ENCODE data around the gene TMED4.

The TMED4 gene

DNA sequence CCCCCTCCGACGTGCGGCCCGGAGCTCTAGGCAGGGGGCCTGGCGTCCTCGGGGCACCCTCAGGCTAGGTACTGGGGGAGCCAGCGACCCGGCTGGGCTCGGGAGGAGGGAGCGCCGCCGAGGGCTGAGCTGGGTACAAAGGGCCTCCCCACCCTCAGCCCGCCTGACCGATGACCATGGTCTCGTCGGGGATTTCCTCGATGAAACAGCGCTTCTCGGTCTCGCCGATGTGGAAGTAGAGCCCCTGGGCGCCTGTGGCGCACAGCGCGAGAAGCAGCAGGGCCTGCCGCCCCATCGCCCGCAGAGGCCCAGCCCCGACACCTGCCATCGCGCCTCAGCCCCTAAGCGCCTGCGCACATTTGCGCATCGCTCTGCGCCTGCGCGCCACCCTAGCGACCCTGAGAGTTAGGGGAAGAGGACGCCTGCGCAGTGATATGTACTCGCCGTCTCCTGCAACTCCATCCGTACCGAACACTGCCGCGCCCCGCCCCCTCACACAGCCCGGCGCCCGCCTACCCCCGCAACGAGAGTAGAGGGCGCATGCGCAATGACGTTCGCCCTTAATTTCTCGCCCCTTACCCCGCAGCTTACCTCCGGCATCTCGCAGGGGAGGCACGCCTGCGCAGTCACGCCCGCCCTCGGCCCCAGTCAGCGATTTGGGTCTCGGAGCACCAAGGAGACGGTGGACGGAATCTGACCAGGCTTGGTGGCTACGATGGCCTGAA lies at the start of gene TMED4:
TSS of gene TMED4 (minus strand) at position 353 of the 725 bp plus-strand sequence. CDS start at position 328, 25 bp downstream.
- H3K4me3 ChIP-seq (ENCODE audit: low read depth, low read length), result peak within 1 kb of the TSS; percentile 82

DNA sequence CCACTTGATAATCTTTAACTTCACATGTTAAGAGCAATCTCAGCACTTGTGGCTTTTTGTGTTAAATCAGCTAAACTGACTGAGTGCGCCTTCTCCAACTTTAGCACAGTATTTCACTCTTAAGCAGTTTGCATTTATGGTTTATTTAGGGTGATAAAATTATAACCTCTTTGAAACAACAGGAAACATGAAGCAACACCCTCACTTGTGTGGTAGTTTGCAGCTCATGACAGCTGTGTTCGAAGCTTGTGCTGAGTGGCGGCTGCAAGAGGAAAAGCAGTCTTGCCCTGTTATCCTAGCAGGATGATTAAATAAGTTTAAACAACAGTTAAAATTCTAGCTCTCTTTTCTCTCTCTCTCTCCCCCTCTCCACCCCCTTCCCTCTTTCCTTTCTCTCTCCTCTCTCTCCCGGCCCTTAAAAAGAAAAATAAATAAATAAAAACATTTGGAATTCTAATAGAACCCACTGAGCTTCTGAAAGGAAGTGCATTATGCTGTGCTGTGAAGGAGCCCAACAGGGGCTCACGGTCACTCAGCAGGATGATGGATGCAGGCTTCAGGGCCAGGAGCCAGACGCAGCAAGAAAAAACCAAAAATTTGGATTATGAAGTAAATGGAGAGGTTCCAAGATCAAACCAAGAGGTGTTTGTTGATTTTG lies 49.6 kb upstream of the TMED4 start:
- no peak overlapping the region for H3K4me3 ChIP-seq (ENCODE audit: low read depth, low read length)

DNA sequence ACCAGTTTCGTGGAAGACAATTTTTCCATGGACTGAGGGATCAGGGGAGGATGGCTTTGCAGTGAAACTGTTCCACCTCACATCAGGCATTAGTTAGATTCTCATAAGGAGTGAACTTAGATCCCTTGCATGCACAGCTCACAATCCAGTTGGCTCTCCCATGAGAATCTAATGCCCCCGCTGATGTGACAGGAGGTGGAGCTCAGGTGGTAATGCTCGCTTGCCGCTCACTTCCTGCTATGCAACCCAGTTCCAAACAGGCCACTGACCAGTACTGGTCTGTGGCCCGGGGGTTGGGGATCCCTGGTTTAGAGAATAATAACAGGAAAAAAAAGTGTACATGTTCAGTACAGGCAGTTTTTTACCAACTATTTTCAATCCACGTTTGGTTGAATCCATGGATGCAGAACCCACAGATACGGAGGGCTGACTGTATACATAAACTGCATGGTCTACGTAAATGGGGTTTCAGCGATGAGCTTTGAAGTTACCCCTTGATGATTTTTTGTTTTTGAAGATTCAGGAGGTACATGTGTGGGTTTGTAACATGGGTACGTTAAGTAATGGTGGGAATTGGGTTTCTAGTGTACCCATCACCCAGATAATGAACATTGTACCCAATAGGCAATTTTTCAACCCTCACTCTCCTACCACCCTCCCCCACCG lies 48.9 kb upstream of the TMED4 start:
- no peak overlapping the region for H3K4me3 ChIP-seq (ENCODE audit: low read depth, low read length)

DNA sequence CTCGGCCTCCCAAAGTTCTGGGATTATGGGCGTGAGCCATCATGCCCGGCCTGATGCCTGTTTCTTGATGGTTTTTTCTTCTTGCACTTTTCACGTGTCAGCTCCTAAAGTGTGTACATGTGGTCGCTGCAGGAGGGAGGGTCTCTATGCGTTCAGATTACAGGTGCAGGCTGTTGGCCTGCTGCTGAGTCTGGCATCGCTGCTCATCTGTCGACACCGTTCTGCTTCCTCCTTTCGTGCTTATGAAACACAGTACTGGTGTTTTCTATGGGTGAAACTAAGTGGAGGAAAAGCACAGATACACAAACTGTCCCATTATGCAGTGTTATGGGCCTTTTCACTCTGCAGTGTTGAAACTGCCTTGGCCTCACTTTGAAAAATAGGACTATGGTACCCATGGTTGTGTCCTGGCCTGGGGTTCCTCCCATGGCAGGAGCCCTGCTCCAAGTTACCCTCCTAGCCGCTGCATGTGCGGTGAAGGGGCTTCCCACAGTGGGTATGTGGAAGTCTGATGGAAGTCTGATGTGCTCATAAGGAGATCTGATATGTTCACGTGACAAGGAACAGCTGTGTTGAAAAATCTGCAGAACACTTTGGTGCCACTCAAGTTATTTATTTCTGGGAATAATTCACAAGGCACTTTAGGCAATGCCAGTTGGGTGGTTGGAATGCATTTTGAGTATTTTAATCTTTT lies 47.9 kb upstream of the TMED4 start:
- no peak overlapping the region for H3K4me3 ChIP-seq (ENCODE audit: low read depth, low read length)

DNA sequence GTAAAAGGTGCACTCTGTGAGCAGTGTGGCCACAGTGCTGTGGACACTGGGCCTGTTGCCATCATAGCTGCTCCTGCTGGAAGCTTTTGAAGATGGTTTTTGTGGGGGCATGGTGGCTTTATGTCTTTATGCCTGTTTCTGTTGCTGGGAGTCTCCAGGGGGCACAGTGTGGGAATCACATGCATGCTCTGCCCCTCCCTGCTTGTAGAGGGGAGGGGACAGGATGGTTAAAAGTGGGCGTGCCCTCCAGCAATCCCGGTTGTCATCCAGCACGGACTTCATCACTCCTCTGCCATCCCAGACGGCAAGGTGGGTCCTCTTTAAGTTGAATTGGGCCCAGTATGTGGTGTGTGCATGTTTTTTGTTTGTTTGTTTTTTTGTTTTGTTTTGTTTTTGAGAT lies 44.6 kb upstream of the TMED4 start:
- H3K4me3 ChIP-seq (ENCODE audit: low read depth, low read length), result no peak overlapping the region

DNA sequence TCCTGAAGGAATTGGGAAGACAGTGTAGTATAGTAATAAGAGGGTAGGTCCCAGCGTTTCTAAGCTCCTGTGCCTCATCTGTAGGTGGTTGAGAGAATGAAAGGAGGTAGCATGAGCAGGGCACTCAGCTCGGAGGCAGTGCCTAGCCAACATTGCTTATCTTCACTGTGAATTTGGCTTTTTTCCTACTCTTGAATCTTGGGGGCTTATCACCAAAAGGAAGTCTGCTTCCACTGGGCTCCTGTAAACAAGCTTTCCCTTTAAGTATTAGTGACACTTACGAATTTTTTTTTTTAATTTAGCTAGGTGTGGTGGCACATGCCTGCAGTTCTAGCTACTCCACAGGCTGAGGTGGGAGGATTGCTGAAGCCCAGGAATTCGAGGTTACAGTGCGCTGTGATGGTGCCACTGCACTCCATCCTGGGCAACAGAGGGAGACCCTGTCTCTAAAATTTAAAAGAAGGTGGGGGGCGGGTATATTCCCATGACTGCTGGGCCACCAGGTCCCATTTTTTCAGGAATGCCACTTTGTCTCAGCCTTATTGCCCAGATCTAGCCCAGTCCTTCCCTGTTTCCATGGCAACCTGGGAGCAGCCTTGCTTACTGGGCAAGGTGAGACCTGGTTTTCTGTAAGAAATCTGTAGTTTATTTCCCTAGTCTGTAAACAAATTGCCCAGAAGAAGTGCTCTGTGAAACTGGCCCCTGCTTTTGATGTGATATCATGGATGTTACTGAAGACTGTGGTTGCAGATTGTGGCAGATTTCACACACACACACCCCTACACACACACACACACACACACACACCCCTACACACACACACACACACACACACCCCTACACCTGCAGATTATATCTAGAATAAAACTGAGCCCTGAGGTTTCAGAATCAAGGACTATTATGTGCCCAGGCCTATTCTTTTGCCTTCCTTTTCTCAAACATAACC lies 43.8 kb upstream of the TMED4 start:
- no peak overlapping the region for H3K4me3 ChIP-seq (ENCODE audit: low read depth, low read length)

DNA sequence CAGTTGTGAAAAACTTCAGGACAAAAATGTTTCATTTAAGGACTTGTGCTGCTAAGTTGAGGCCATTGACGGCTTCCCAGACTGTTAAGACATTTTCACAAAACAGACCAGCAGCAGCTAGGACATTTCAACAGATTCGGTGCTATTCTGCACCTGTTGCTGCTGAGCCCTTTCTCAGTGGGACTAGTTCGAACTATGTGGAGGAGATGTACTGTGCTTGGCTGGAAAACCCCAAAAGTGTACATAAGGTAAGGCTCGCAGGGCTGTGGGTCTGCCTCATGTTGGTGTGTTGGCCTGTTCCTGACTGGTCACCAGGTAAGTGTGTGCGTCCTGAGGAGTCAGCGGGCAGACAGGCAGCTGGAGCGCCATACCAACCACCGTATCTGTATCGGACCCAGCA lies 42.3 kb upstream of the TMED4 start:
- no peak overlapping the region for H3K4me3 ChIP-seq (ENCODE audit: low read depth, low read length)

DNA sequence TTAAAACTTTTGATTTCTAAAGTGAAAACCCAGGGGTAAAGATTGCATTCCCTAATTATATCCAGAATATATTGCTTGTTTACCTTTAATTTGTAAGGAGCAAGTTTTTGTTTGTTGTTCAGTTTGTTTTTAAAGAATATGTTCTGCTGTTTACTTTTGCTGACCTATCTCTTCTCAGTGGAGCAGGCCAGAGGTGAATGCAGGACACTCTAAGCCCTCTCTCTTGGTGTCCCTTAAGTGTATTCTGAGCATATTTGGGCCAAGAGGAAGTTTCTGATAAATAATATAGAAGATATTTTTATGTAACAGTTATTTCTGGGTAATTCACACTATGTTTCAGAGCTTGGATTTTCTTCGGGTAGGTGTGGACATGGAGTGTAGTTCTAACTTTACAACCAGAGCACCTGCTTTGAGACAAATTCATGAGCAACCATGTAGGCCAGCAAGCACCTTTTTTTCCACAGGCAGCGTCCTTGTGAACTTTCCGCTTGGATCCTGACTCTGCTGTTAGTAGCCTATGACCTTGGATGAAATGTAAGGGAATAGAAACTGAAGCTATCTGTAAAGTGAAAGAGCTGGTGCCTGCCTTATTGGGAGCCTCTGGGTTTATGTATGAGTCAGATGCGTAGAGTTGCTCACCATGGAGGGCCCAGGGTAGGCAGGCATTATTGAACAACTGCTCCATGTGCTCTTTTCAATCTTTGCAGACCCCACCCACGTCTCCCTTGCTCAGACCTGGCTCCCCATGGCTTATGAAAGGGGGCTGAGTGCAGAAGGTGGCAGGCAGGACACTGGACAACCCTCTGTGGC lies 40.5 kb upstream of the TMED4 start:
- H3K4me3 ChIP-seq (ENCODE audit: low read depth, low read length), result no peak overlapping the region

DNA sequence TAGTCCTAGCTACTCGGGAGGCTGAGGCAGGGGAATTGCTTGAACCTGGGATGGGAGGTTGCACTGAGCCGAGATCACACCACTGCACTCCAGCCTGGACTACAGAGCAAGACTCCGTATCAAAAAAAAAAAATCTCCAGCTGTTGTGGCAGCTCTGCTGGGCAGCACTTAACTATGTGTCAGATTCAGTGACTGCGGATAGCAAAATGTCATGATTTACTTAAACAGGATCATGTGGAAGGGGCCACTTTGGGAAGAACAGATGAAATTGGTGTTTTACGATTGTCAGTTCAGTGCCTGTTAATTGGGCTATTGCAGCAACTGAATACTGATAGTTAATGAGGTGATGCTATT lies 39.7 kb upstream of the TMED4 start:
- no peak overlapping the region for H3K4me3 ChIP-seq (ENCODE audit: low read depth, low read length)

DNA sequence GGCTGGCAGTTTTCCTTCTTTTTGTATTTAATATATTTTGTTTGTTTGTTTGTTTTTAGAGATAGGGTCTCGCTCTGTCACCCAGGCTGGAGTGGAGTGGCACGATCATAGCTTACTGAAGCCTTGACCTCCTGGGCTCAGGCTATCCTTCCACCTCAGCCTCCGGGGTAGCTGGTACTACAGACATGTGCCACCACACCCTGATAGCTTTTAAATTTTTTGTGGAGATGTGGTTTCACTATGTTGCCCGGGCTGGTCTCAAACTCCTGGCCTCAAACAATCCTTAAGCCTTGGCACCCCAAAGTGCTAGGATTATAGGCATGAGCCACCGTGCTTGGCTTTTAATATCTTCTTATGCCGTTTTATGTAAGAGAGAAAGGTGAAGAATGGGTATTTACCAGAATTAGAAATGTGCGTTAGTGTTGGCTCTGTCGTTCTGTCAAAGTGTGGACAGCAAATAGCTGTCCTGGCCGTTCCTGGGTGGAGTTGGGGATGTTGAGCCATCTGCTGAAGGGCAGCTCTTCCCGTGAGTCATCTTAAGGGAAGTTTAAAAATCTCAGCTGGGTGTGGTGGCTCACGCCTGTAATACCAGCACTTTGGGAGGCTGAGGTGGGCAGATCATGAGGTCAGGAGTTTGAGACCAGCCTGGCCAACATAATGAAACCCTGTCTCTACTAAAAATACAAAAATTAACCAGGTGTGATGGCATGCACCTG lies 39.2 kb upstream of the TMED4 start:
- H3K4me3 ChIP-seq (ENCODE audit: low read depth, low read length), result no peak overlapping the region

DNA sequence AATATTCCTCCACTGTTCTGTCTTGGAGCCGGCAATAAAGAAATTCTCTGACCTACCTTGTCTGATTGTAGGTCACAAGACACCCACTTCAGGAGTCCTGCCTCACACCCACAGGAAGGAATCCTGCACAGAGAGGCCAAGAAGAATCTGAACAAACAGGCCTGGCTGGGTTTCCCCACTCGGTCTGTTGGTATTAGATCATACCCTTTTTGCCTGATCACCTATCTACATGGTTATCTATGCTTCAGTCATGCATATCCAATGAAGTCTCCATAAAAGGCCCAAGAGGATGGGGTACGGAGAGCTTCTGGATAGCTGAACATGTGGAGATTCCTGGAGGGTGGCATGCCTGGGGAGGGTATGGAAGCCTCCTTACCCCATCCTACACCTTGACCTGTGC lies 36.7 kb upstream of the TMED4 start:
- no peak overlapping the region for H3K4me3 ChIP-seq (ENCODE audit: low read depth, low read length)

DNA sequence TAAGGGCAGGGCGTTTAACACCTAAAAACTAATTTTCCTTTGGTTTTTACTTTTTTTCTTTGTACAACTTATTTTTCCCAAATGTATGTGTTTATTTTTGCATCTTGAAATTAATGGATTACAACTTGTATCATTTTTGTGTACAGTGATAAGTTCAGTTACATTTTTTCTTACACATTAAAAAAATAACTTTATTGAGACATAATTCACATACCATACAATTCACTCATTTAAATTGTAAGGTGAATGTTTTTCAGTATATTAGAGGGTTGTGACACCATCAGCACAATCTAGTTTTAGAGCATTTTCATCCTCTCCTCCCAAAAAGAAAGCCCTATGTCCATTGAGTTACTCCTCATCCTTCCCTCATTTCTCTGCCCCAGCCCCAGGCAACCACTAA lies 36.0 kb upstream of the TMED4 start:
- no peak overlapping the region for H3K4me3 ChIP-seq (ENCODE audit: low read depth, low read length)

DNA sequence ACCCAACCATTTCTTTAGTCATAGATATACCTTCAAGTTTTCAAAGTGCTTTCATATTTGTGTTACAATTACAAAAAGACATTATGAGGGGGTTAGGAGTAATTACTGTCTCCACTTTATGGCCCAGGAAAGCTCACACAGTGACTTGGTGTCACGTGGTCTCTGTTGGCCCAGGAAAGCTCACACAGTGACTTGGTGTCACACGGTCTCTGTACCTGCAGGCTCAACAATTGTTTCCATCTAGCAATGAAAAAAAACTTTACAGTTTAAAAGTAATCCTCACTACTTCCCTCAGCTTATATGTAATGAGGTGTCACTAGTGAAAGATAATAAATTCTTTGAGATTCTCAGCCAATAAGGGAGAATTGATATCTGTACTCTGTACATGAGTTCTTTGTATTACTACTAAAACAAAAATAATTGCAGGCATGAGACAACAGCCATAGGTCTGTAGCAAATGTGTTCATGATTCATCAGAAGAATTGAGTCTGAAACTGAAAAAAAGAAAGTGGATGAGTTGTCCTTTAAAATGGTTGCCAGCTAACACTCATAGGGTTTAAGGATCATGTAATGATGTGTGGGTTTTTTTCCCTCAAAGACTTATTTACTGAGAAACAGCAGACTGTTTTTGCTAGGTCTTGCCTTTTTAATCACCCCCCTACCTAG lies 35.3 kb upstream of the TMED4 start:
- H3K4me3 ChIP-seq (ENCODE audit: low read depth, low read length), result no peak overlapping the region

DNA sequence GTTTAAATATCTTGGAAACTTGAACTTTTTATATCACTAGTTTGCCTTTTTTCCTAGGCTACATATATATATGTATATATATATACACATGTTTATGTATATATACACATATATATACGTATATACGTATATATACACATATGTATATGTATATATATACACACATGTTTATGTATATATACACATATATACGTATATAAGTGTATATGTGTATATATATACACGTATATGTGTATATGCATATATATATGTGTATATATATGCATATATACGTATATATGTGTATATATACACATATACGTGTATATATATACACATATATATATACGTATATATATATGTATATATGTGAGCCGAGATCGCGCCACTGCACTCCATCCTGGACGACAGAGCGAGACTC lies 34.5 kb upstream of the TMED4 start:
- no peak overlapping the region for H3K4me3 ChIP-seq (ENCODE audit: low read depth, low read length)

DNA sequence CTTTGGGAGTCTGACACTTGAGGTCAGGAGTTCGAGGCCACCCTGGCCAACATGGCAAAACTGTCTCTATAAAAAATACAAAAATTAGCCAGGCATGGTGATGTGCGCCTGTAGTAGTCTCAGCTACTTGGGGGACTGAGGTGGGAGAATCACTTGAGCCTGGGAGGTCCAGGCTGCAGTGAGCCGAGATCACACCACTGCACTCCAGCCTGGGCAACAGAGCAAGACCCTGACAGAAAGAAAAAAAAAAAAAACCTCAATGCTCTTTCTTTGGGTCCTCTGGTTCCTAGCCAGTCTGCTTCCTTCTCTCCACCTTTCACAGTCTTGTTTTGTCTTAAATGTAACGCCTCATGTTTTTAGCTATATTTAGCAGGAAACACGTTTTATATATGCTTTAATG lies 33.8 kb upstream of the TMED4 start:
- H3K4me3 ChIP-seq (ENCODE audit: low read depth, low read length), result no peak overlapping the region

DNA sequence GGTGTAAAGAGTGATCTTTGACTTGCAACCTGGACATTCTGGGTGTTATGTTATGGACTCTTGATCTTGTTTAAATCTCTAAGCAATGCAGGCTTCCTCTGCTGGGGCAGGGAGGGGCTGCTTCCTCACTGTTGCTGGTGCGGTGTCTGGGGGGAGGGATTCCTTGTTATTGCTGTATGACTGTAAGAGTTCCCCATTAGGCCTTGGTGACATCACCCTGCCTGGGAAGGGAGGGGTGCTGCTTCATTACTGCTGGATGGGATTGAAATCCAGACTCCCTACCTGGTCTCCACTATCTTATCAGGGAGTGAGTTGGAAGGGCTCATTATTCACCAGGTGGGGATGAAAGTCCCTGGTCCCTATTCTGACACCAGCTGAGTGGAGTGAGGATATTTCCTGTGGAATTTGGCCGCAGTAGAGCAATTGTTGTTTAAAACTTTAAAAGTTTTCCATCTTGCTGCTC lies 33.1 kb upstream of the TMED4 start:
- H3K4me3 ChIP-seq (ENCODE audit: low read depth, low read length), result no peak overlapping the region

DNA sequence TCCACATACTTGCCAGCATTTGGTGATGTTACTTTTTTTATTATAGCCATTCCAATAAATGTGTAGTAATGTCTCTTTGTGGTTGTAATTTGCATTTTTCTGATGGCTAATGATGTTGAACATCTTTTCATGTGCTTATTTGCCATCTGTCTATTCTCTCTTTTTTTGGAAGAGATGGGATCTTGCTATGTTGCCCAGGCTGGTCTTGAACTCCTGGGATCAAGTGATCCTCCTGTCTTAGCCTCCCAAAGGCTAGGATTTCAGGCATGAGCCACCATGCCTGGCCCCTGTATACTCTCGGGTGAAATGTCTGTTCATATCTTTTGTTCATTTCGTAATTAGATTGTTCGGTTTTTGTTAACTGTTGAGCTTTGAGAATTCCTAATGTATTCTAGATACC lies 27.8 kb upstream of the TMED4 start:
- no peak overlapping the region for H3K4me3 ChIP-seq (ENCODE audit: low read depth, low read length)

DNA sequence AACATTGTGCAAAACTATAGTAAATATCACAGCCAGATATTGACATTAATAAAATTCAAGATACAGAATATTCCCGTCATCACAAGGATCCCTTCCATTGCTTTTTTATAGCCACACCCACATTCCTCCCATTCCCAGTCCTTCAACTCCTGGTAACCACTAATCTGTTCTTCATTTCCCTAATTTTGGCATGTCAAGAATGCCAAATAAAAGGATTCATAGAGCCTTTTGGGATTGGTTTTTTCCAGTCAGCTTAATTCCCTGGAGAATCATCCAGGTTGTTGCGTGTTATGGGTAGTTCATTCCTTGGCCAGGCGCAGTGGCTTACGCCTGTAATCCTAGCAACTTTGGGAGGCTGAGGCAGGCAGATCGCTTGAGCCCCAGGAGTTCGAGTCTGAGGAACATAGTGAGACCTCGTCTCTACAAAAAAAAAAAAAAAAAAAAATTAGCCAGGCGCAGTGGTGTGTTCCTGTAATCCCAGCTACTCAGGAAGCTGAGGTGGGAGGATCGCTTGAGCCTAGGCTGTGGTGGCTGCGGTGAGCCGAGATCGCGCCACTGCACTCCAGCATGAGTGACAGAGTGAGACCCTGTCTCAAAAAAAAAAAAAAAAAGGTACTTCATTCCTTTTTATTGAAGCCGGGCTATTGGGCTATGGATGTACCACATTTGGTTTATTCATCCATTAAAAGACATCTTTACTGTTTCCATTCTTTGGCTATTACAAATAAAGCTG lies 27.1 kb upstream of the TMED4 start:
- H3K4me3 ChIP-seq (ENCODE audit: low read depth, low read length), result no peak overlapping the region
